ENCODE data around the gene MCRIP2.

MCRIP2 gene

DNA sequence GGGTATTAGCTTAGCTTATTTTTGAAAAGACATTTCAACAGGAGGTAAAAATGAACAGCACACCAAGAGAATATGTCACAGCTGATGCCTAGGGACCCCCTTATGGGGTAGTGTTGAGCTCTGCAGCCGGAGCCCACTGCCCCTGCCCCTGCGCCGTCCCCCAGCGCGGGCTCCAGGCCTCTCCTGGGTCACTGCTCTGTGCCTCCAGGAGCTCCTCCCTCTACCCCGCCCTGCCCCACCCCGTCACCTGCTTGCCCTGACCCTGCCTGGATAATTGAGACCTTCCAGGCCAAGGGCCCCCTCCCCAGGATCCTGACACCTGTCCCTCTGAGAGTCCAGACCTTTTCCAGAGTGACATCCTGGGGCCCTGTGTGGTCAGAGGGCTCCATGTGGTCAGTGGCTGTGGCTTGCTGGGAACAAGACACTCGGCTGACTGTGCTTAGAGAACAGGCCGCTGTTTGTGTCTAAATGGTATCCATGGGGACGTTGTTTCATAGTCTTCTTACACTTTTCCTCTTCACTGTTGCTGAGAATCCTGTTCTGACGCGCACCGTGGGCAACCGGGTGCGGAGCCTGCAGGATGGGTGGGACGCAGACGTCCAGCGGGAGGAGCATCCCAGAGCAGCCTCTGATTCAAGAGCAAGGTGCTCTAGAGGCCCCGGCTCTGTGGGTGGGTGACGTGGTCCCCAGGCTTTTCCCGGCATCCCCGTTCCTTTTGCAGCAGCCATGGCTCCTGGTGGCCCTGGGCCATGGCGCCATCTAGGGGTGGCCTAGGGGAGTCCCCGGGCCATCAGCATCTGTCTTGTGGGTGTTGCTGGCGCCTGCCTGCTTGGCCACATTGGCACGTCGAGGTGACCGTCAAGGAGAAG, 30.9 kb upstream of the MCRIP2 start:
- no peak overlapping the region for H3K27ac ChIP-seq
- no peaks in the 10 kb centered on the region for H3K27me3 ChIP-seq (replicated peaks)
- TF ChIP-seq, protein P1, sequence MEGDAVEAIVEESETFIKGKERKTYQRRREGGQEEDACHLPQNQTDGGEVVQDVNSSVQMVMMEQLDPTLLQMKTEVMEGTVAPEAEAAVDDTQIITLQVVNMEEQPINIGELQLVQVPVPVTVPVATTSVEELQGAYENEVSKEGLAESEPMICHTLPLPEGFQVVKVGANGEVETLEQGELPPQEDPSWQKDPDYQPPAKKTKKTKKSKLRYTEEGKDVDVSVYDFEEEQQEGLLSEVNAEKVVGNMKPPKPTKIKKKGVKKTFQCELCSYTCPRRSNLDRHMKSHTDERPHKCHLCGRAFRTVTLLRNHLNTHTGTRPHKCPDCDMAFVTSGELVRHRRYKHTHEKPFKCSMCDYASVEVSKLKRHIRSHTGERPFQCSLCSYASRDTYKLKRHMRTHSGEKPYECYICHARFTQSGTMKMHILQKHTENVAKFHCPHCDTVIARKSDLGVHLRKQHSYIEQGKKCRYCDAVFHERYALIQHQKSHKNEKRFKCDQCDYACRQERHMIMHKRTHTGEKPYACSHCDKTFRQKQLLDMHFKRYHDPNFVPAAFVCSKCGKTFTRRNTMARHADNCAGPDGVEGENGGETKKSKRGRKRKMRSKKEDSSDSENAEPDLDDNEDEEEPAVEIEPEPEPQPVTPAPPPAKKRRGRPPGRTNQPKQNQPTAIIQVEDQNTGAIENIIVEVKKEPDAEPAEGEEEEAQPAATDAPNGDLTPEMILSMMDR (IDR thresholded peaks at IDR 0.05; ENCODE audit: low read depth, low read length, missing control alignments) = peak; percentile 72
- H3K36me3 ChIP-seq (replicated peaks) = no peaks in the 10 kb centered on the region
- in situ Hi-C loops (cut with HindIII; ENCODE audit: low pct_ligation_motif_present, low sequenced_read_pairs) = no loop called here
- no peak overlapping the region for H3K4me3 ChIP-seq (ENCODE audit: low read depth, low read length)
- DNase-seq = no peak

DNA sequence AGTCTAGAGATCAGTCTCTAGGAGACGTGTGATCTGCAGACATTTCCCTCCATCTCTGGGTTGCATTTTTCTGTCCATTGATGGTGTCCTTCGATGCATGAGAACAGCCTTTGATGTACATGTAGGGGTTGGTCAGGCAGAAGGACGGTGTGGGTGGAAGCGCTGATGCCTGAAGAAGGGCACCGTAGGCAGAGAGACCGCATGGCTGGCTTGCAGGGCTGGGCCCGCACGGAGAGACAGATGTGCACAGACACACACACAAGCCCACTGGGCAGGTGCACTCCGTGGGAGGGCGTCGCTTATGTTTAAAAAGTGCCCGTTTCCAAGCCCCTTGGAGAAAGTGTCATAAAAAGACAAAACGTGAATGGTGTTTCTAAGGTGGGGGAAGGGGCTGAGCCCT, 26.5 kb upstream of the MCRIP2 start:
- Histone ChIP-seq H3K4me3 (ENCODE audit: low read depth, low read length) (no peak overlapping the region), H3K36me3 (replicated peaks) (no peaks in the 10 kb centered on the region), H3K27ac (no peak overlapping the region), H3K27me3 (replicated peaks) (no peaks in the 10 kb centered on the region)
- DNase-seq = no peak
- TF ChIP-seq, protein P1 (IDR thresholded peaks at IDR 0.05; ENCODE audit: low read depth, low read length, missing control alignments) = no peak
- in situ Hi-C loops (cut with HindIII; ENCODE audit: low pct_ligation_motif_present, low sequenced_read_pairs) = no loop called here

DNA sequence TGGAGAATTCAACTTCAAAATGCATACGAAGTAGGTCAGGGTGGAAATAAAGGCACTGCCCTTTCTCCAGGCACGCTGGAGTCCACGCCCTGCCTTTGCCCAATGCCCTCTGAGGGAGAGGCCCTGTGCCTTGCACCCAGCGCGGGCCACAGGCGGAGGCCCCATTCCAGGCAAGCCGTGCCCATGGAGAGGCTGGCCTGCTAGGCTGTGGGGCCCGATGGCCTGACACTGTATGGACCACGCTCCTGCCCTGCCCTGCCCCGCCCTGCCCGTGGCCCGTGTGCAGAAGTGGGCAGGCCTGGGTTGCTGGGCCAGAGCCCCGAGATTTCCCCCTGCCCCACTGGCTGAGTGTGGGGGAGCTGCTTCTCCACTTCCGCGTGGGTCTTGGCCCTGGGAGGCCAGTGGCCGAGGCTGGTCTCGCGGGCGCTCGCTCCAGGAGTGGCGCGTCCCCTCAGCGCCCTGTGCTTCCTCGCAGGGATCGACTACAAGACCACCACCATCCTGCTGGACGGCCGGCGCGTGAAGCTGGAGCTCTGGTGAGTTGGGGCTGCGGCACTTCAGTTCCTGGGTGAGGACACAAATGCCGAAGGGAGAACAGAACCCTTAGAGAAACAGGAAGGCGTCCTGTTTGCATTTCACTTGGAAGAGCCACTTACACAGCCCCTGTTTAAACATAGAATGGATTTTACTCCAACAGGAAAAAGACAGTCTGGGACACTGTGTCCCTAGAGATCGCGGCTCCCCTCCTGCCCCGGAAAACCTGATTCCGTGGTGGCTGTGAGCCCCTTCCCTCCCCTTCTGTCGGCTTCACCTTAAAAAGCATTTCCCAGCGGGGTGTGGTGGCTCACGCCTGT, 24.7 kb upstream of the MCRIP2 start:
- in situ Hi-C loops (cut with HindIII; ENCODE audit: low pct_ligation_motif_present, low sequenced_read_pairs) = no loop called here
- H3K36me3 ChIP-seq (replicated peaks) = no peaks in the 10 kb centered on the region
- TF ChIP-seq, protein P1 (IDR thresholded peaks at IDR 0.05; ENCODE audit: low read depth, low read length, missing control alignments) = no peak

DNA sequence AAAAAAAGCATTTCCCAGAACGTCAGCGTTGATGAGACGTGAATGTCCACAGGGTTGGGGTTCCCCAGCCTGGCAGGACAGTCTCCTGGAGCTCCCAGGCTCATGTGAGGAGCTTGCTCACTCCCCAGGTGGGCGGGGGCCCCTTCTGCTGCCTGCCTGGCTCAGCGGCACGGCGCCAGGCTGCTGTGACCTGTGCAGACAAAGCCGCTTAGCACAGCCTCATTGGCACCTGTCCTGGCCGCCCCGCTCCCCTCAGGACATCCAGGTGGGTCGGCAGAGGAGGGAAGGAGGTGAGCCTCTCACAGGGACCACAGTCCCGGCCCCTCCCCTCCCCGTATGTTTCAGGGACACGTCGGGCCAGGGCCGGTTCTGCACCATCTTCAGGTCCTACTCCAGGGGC, 23.8 kb upstream of the MCRIP2 start:
- TF ChIP-seq, protein P1 (IDR thresholded peaks at IDR 0.05; ENCODE audit: low read depth, low read length, missing control alignments) = no peak
- DNase-seq = no peak
- Histone ChIP-seq H3K27ac (no peak overlapping the region), H3K27me3 (replicated peaks) (no peaks in the 10 kb centered on the region), H3K4me3 (ENCODE audit: low read depth, low read length) (no peak overlapping the region), H3K36me3 (replicated peaks) (no peaks in the 10 kb centered on the region)
- in situ Hi-C loops (cut with HindIII; ENCODE audit: low pct_ligation_motif_present, low sequenced_read_pairs) = no loop called here

More for the DNA sequence above, 24.7 kb upstream of the MCRIP2 start:
- no peak overlapping the region for H3K4me3 ChIP-seq (ENCODE audit: low read depth, low read length)
- DNase-seq = no peak
- no peaks in the 10 kb centered on the region for H3K27me3 ChIP-seq (replicated peaks)
- H3K27ac ChIP-seq = no peak overlapping the region

DNA sequence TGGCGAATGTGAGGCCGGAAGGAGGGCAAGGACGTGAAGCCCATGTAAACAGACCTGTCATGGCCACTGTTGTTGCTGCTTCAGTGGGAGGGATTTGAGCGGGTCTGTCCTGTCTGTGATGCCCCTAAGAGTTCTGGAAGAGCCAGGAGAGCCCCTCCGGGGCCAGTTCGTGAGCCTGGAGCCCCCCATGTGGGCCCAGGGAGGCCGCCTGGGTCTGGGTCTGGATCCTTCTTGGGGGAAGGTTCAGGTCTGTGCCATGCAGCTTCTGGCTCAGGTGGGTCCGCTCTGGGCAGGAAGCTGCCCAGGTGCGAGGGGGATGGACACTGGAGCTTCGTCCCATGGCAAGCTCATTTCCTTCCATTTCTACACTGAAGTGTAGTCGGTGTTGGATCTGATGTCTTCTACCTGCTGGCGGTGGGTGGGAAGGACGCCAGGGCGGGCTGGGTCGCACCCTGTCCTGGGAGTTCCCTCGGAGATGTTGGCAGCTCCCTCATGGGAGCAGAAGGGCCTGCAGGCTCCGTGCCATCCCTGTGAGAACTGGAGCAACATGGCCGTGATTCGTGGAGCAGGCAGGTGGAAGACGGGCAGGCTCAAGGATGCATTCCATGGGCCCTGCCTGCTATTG, 22.0 kb upstream of the MCRIP2 start:
- in situ Hi-C loops (cut with HindIII; ENCODE audit: low pct_ligation_motif_present, low sequenced_read_pairs) = no loop called here
- Histone ChIP-seq H3K36me3 (replicated peaks) (no peaks in the 10 kb centered on the region), H3K27me3 (replicated peaks) (no peaks in the 10 kb centered on the region), H3K4me3 (ENCODE audit: low read depth, low read length) (no peak overlapping the region), H3K27ac (no peak overlapping the region)
- DNase-seq = no peak
- TF ChIP-seq, protein P1 (IDR thresholded peaks at IDR 0.05; ENCODE audit: low read depth, low read length, missing control alignments) = no peak
